Breast epithelium (tissue), 4 donors: ENCODE measurements around the gene SDR42E1. TPM values are rescaled to one million over a fixed set of nuclear protein-coding genes. Genes with fewer than 3 reads are reported as not detected.

Experiments used
- DNase-seq, 2 donors: peaks; one replicate each; pipeline ENCODE4 v3.0.0-alpha.2; 2019; ENCODE audit warnings: low spot score in 2 of 2
- H3K27ac ChIP-seq, 2 donors: fragments of 200-600 bp; sonication (generic) in 1 of 2; one replicate each; pipeline ENCODE4 v1.5.1; 2016 to 2019; ENCODE audit warnings: mild to moderate bottlenecking in 1 of 2
- H3K27me3 ChIP-seq, 2 donors: fragments of 200-600 bp; sonication (generic) in 1 of 2; one replicate each; pipeline versions ENCODE4 v1.5.1 to v1.6.0; 2017 to 2019; ENCODE audit warnings: control low read depth in 1 of 2, mild to moderate bottlenecking in 1 of 2
- H3K36me3 ChIP-seq: fragments of 200-600 bp; one replicate; pipeline ENCODE4 v1.5.1; 2019
- H3K4me1 ChIP-seq, 2 donors: fragments of 200-600 bp; sonication (generic); one replicate each; pipeline ENCODE4 v1.5.1; 2016 to 2019; ENCODE audit warnings: control low read depth in 1 of 2
- H3K4me3 ChIP-seq, 3 donors: fragments of 200-600 bp; sonication (generic); 1 replicate in 2 of 3; 2 replicates in 1 of 3; pipeline ENCODE4 v1.5.1; 2016 to 2019; ENCODE audit warnings: mild to moderate bottlenecking in 3 of 3, moderate library complexity in 2 of 3
- H3K9me3 ChIP-seq, 2 donors: fragments of 200-600 bp; sonication (generic) in 1 of 2; one replicate each; pipeline ENCODE4 v1.5.1; 2016 to 2019; ENCODE audit warnings: control low read depth in 1 of 2
- CTCF ChIP-seq, 3 donors: fragments of 450-650 bp; IDR thresholded peaks; one replicate each; pipeline ENCODE4 v1.5.1; 2016 to 2017; ENCODE audit warnings: antibody characterized with exemption in 3 of 3, mild to moderate bottlenecking in 3 of 3, moderate library complexity in 3 of 3
- POLR2A ChIP-seq: fragments of 450-650 bp; IDR thresholded peaks from one replicate; pipeline ENCODE4 v1.6.1; 2016; ENCODE audit warnings: antibody characterized with exemption, mild to moderate bottlenecking, moderate library complexity
- POLR2AphosphoS5 ChIP-seq, 3 donors: sonication (generic); formaldehyde crosslinking; IDR thresholded peaks; one replicate each; pipeline ENCODE4 v1.6.1; 2017; ENCODE audit warnings: antibody characterized with exemption in 3 of 3
- intact Hi-C: fragments of 100-400 bp; cut with DNase I; formaldehyde crosslinking; loops from one replicate; pipeline ENCODE4 v1.15.1; 2023; ENCODE audit warnings: low total_unique reads
- total RNA-seq, 3 donors: library from RNA; depleted of rRNA; stranded (reverse); fragments of >200 nt; gene quantifications; one replicate each; pipeline ENCODE4 v1.1.0, GENCODE V29; 2016

The SDR42E1 gene
- total RNA-seq, 3 donors from 2014 or later, result 0.16 to 11.7 (median 6.9) TPM

GRCh38 chr16:82044585-82044911 lies 33.3 kb upstream of the SDR42E1 start:
- intact Hi-C loops, result no loop called here
- no peak for TF ChIP-seq POLR2A
- no peak for TF ChIP-seq POLR2AphosphoS5 (IDR thresholded peaks at IDR 0.05)
- no peak for TF ChIP-seq CTCF (IDR thresholded peaks at IDR 0.05)
- peaks cover 0 to 3% of the 10 kb centered on the region in 2 donors for H3K27me3 ChIP-seq
- H3K9me3 ChIP-seq, result no peaks in the 10 kb centered on the region
- no peaks in the 10 kb centered on the region for H3K4me1 ChIP-seq
- H3K4me3 ChIP-seq, result no peak overlapping the region
- H3K36me3 ChIP-seq, result no peaks in the 10 kb centered on the region
- H3K27ac ChIP-seq, result no peak overlapping the region
- DNase-seq, result no peak

GRCh38 chr16:82043680-82044584 lies 32.7 kb upstream of the SDR42E1 start:
- Histone ChIP-seq H3K27me3 (peaks cover 0 to 3% of the 10 kb centered on the region in 2 donors), H3K9me3 (no peaks in the 10 kb centered on the region), H3K27ac (no peak overlapping the region), H3K4me3 (no peak overlapping the region), H3K36me3 (no peaks in the 10 kb centered on the region), H3K4me1 (no peaks in the 10 kb centered on the region)
- intact Hi-C loops, result no loop called here
- TF ChIP-seq CTCF (IDR thresholded peaks at IDR 0.05), result no peak
- TF ChIP-seq POLR2A, result no peak
- TF ChIP-seq POLR2AphosphoS5 (IDR thresholded peaks at IDR 0.05), result peak in 1 of 3 donors; percentile 15
- no peak for DNase-seq

- intact Hi-C loops, result no loop called here
- Histone ChIP-seq H3K36me3 (no peaks in the 10 kb centered on the region), H3K4me1 (no peaks in the 10 kb centered on the region), H3K27ac (no peak overlapping the region), H3K27me3 (peaks cover 0 to 3% of the 10 kb centered on the region in 2 donors), H3K4me3 (no peak overlapping the region), H3K9me3 (no peaks in the 10 kb centered on the region)
- TF ChIP-seq CTCF (IDR thresholded peaks at IDR 0.05) (no peak), POLR2A (no peak), POLR2AphosphoS5 (IDR thresholded peaks at IDR 0.05) (no peak)
- DNase-seq, result no peak
Observed at GRCh38 chr16:82042846-82043245, 31.6 kb upstream of the SDR42E1 start.

GRCh38 chr16:82042144-82042543 lies 30.9 kb upstream of the SDR42E1 start:
- no peaks in the 10 kb centered on the region for H3K4me1 ChIP-seq
- H3K4me3 ChIP-seq, result no peak overlapping the region
- peaks cover 0 to 3% of the 10 kb centered on the region in 2 donors for H3K27me3 ChIP-seq
- H3K27ac ChIP-seq, result no peak overlapping the region
- H3K36me3 ChIP-seq, result no peaks in the 10 kb centered on the region
- TF ChIP-seq POLR2AphosphoS5 (IDR thresholded peaks at IDR 0.05) (no peak), POLR2A (no peak), CTCF (IDR thresholded peaks at IDR 0.05) (no peak)
- no peaks in the 10 kb centered on the region for H3K9me3 ChIP-seq
- intact Hi-C loops, result no loop called here
- no peak for DNase-seq

GRCh38 chr16:82041542-82041941 lies 30.3 kb upstream of the SDR42E1 start:
- Histone ChIP-seq H3K4me3 (no peak overlapping the region), H3K27me3 (peaks cover 0 to 3% of the 10 kb centered on the region in 2 donors), H3K36me3 (no peaks in the 10 kb centered on the region), H3K27ac (no peak overlapping the region), H3K4me1 (no peaks in the 10 kb centered on the region), H3K9me3 (no peaks in the 10 kb centered on the region)
- TF ChIP-seq POLR2A (no peak), POLR2AphosphoS5 (IDR thresholded peaks at IDR 0.05) (no peak), CTCF (IDR thresholded peaks at IDR 0.05) (no peak)
- DNase-seq, result no peak
- intact Hi-C loops, result no loop called here
